ENCODE measurements around the gene NPTX1.

The NPTX1 gene

DNA sequence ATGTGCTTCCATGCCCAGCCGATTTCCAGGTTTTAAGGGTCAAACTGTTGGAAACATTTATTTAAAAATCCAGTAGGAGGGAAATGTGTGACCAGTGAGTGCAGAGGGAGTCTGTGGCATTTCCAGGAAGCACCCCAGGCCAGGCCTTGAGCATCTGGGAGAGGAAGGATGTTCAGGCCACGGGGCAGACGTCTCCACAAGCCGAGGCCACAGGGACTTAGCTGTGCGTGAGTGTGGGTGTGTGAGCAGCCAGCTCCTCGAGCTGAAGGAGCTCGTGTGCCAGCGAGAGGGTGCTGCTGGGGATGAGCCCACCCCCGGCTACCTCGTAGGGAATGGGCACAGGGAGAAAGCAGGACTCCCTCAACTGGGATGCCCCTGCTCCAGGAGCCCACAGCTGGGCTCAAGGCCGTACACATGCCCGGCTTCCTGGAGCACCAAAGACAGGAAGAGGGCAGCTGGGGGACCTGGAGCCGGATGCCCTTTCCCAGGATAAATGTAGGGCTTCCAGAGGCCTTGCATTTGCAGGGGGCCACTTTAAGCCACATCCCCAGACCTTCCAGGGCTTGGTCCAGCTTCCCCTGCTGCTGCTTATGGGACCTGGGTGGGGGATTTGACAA, 12.5 kb downstream of the NPTX1 start:
- in situ Hi-C loops (cut with MboI; ENCODE audit: low sequenced_read_pairs) = no loop called here

GRCh38 chr17:80461528-80462160, 14.8 kb downstream of the NPTX1 start:
- in situ Hi-C loops (cut with MboI; ENCODE audit: low sequenced_read_pairs) = no loop called here

GRCh38 chr17:80460429-80460834, 16.0 kb downstream of the NPTX1 start:
- in situ Hi-C loops (cut with MboI; ENCODE audit: low sequenced_read_pairs) = no loop called here

GRCh38 chr17:80459234-80459633, 17.2 kb downstream of the NPTX1 start:
- in situ Hi-C loops (cut with MboI; ENCODE audit: low sequenced_read_pairs) = no loop called here

- in situ Hi-C loops (cut with MboI; ENCODE audit: low sequenced_read_pairs) = no loop called here
Measured at GRCh38 chr17:80458016-80458415, 18.4 kb downstream of the NPTX1 start.

- in situ Hi-C loops (cut with MboI; ENCODE audit: low sequenced_read_pairs) = no loop called here
Measured at GRCh38 chr17:80457236-80457856, 19.1 kb downstream of the NPTX1 start.

DNA sequence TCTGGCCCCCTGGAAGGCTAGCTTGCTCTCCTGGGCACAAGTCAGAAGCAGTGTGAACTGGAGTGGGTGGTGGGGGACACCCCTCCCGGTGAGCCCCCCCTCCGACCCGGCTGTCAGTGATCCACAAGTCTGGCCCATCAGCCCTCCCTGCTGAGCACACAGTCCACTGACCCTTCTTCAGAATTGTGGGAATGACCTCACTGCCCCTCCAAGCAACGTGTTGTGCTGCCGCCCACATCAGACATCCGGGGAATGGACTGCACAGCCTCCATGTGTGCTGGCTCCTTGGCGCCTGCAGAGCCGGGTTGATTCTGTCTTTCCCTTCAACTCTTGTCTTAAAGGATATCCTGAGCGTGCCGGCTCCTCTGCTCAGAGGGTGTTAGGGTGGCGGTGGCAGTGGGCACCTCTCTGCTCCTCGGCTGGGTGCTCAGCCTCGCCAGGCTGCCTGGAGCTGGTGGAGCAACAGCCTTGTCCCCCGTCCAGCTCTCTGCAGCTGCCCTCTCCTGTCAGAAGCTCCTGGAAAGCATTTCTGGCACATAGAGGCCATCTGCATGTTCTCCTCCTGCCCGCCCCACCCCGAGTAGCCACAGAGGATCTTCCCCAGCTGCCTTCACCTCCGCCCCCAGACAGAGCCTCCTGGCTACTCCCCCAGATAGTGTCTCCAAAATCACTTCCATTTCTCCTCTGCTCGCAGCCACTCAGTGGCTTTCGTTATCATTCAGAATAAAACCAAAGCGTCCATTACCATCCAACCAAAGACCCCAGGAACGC, 19.8 kb downstream of the NPTX1 start:
- in situ Hi-C loops (cut with MboI; ENCODE audit: low sequenced_read_pairs) = no loop called here

GRCh38 chr17:80455784-80456183, 20.6 kb downstream of the NPTX1 start:
- in situ Hi-C loops (cut with MboI; ENCODE audit: low sequenced_read_pairs) = no loop called here

GRCh38 chr17:80455336-80455710, 21.1 kb downstream of the NPTX1 start:
- in situ Hi-C loops (cut with MboI; ENCODE audit: low sequenced_read_pairs) = no loop called here

DNA sequence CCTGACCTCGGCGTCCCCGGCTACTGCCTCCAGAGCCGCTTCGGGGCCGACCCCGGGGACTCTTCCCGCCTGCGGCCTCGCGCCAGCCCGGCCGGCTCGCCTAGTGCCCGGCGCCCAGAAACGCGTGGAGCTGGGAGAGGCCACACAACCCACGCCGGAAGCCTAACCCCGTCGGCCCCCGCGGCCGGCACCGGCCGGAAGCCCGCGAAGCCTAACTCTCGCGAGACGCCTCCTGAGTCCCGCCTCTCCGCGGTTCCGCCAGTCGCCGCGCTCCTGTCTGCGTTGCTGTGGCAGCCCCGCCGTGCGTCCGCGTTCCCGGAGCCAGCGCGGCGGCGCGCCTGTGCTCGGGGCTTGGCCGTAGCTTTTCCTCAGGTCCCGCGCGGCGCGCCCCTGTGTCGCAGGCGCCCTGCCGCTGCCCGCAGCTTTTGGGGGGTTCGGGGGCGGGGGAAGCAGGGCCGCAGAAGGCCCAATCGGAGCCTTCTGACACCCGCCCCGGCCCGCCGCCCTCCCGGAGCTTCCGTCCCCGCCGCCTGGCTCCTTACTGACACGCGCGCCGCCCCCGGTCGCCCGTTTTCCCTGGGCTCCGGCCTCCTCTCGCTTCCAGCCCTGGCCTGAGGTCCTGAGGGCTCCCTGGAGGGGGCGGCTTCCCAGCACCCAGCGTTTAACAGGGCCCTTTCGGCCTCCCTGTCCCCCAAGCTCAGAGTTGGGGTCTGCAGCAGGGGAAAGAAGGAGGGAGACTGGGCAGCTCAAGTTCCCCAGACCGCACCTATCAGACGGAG, 21.7 kb downstream of the NPTX1 start:
- in situ Hi-C loops (cut with MboI; ENCODE audit: low sequenced_read_pairs) = no loop called here

GRCh38 chr17:80453998-80454556, 22.3 kb downstream of the NPTX1 start:
- in situ Hi-C loops (cut with MboI; ENCODE audit: low sequenced_read_pairs) = no loop called here

DNA sequence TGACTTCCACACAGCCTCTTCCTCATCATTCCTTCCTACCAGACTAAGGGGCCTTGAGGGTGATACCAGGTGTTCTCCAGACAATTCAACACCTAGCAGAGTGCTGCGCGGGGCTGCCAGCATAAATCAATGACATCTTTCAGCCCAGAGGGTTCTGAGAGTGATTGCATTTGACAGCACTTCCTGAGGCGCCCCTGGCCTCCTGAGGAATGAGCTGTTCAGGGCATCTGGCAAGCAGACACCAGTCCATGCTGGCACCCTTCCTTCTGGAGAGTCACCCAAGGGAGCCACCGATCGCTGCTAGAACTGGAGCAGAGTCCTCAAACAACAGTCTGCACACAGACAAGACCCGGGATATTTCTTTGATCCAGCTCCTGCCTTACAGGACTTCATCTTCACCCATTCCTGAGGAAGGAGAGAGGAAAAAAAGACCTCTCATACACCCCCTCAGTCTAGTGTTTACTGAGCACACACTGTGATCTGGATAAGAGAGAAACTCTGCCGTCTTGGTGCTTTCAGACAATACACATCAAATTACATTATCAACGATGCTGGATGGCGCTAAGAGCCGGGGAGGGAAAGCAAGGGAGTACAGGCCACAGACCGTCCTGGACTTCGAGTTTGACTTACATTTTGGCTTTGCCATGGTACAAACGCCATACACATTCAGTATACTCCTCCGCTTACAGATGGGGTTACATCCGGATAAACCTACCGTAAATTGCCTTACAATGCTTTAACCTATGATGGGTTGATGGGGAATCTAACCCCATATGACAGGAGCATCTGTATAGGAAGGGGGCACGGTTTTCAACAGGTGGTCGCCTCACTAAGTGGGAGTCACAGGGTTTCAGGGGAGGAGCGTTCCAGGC, 23.0 kb downstream of the NPTX1 start:
- in situ Hi-C loops (cut with MboI; ENCODE audit: low sequenced_read_pairs) = no loop called here

- in situ Hi-C loops (cut with MboI; ENCODE audit: low sequenced_read_pairs) = no loop called here
Measured at GRCh38 chr17:80452173-80452915, 24.1 kb downstream of the NPTX1 start.

GRCh38 chr17:80451104-80451775, 25.2 kb downstream of the NPTX1 start:
- in situ Hi-C loops (cut with MboI; ENCODE audit: low sequenced_read_pairs) = no loop called here

GRCh38 chr17:80449930-80450576, 26.4 kb downstream of the NPTX1 start:
- in situ Hi-C loops (cut with MboI; ENCODE audit: low sequenced_read_pairs) = no loop called here

DNA sequence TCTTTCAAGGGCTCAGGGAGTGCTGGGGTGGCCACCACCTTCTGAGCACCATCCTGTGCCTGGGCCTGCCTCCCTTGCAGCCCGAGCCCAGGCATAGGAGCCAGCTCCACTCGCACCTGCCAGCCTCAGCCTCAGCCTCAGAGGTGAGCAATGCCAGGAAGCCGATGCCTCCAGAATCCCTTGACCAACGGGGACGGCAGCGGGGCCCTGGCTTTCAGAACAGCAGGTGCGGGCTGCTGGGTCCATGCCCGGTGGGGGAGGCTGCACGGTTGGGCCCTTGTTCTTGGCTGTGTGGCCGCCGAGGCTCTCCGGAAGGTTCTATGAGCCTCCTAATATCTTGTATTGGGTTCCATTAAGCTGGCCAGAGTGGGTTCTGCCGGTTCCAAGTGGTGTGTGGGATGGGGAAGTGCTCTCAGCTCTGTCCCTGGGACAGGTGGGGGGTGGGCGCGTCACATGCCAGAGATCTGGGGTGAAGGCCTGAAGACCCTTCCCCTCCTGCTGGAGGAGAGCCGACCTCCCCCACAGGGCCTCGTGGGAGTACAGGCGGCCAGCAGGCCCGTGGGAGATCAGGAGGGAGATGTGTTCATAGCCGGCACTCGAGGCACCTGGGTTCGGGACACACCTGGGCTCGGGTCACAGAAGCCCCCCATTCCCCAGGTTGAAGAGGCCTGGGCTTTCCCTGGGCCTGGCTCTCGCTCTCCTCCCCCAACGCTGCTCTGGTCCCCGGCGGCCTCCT, 27.0 kb downstream of the NPTX1 start:
- in situ Hi-C loops (cut with MboI; ENCODE audit: low sequenced_read_pairs) = no loop called here

DNA sequence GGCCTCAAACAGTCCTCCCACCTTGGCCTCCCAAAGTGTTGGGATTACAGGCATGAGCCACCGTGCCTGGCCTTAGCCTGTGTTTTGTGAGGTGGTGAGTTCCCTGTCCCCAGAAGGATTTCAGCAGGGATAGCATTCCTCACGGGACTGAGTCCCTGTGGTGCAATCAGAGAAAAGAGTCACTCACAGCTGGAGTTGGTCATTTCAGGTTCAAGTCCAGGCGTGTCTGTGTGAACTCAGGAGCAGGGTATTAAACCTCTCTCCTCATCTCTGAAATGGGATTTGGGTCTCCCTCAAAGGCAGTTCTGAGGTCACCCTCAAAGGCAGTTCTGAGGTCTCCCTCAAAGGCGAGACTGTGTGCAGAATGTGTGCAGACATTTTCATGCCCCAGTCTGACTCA, 28.6 kb downstream of the NPTX1 start:
- in situ Hi-C loops (cut with MboI; ENCODE audit: low sequenced_read_pairs) = no loop called here
